Stimulated activated CD4-positive, alpha-beta T cell treated with anti-CD3 and anti-CD28 coated beads, Interleukin-12 subunit alpha, Interleukin-12 subunit beta, amount 100 ng/mL, for 4 hours (primary cell): ENCODE measurements around the gene SOBP.

Experiments used
- DNase-seq: peaks from one replicate; pipeline ENCODE4 v3.0.0-alpha.2; 2020

SOBP gene

DNA sequence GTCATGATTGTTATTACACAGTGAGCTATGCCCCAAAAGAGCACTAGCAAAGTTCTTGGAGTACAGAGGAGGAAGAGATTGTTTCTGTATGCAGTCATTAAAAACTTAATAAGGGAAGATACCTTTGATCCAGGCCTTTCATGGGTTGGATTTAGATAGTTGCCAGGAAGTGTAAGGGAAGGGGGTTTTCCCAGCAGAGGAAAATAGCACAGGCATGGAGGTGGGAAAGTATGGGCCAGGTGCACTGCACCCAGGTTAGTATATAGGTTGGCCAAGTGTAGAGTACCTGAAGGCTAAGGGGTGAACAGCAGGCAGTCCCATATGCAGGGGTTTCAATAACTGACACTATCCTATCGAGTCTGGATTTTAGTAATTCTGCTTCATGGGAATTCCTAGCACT, 101.4 kb downstream of the SOBP start:
- DNase-seq, result no peak

DNA sequence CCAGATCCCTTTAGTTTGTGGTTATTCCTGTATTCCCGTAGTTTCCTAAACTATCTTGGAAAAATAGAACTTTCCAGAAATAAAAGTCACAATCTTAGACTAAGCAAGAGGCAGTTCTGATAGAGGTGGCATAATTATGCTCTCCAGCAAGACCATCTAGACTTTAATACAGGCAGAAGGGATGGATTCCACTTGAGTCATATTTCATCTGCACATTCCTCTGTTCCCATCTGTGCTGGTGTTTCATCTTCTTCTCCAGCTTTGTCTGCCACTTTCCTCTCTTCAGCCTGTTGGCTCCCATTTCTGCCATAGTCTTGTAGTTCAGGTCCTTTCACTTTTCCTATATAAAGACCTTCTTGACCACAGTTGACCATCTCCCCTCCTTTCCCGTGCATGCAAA, 102.9 kb downstream of the SOBP start:
- DNase-seq, result no peak

- DNase-seq, result no peak
These were observed 104.8 kb downstream of the SOBP start for GRCh38 chr6:107594736-107595135.

DNA sequence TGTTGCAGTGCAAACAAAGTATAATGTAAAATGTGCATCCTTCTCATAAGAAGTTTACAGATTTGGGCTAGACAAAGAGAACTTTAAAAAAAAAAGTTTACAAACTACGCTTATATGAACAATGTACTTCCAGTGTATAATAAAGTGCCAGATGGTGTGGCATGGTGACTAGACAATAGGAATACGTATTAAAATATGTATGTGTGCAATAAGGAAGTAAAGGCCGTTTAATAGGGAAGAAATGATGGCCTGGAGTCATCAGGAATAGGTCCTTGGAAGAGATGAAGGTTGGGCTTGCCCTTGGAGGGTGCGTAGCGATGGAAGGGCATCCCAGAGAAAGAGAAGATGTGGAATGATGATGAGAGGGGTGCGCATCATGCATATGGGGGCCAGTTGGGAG, 108.2 kb downstream of the SOBP start:
- DNase-seq, result no peak

GRCh38 chr6:107599043-107599442, 109.1 kb downstream of the SOBP start:
- DNase-seq, result no peak

DNA sequence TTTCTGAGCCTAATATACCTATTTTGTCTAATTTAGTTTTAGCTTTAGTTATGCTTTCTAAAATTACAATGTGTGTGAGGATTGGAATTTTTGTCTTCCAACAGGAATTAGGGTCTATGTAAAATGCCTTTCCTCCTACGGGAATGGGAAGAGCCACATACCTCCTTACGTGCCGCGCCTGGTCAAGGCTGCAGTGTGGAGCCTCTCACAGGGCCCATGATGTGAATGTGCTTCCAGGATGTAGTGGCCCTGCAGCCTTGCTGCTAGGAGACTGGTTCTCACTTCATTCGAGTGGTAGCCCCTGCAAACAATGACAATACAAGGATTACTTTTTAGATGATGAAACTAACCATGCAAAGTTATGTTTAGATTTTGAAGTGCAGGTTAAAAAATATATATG, 110.2 kb downstream of the SOBP start:
- no peak for DNase-seq

DNA sequence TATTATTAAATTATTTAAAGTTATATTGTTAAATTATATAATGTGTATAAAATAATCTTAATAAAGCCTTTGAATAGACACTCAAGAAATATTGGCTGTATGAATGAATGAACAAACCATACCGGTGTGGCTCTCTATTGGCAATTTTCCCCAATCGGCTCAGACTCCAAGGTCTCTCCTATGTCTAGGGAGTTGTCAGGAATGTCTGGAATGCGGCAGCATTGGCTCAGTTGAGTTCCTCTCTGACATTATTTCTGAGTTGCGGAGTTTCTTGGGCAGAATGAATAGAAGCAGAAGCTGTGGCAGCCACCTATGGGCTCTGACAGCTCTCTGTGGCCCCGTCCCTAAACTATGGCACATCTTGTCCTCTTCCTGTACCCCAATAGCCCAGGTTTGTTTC, 111.0 kb downstream of the SOBP start:
- no peak for DNase-seq

- no peak for DNase-seq
These were observed 111.5 kb downstream of the SOBP start for GRCh38 chr6:107601406-107601805.

DNA sequence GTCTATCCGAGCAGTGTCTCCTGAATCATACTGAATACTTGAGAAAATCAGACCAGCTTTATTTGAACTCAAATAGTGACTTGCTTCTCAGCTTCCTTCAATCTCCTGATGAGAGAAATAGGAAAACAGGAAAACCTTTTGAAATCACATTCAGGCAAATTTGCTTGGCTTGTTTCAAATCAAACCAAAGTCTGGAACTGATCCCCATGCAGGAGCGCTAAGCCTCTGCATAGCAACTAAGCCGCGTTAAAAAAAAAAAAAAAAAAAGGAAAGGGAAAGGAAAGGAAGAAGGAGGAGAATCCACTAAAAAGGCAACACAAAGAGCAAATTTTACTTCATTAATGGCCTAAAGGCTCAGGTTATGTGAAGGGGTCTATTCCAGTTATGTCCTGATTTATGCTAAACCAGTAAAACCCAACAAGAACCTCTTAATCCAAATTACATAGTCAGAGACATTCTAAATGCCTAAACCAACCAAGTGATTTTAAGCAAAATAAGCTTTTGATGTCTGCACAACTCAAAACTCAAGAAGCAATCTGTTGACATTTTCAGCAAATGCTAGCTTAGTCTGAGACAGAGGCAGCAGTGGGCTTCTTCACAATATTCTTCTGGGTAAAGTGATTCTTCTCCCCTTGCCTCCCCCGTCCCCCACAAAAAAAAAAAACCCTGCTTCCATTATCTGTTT, 112.5 kb downstream of the SOBP start:
- DNase-seq, result no peak

DNA sequence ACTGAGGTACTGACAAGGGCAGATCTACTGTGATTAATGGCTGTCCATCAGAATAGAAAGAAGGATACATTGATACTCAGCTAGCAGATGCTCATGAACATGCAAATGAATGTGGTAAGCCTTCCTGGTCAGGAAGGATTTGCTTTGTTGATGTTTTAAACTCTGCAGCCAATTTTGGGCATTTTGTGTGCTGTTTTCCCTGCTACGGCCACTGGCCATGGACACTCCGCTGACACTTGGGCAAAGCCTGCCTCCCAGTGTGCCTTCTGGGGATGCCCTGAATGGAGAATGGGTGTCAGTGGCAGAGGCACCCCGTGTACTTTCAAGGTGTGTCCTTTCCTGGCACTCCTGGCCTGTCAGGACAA, 113.1 kb downstream of the SOBP start:
- DNase-seq, result no peak

DNA sequence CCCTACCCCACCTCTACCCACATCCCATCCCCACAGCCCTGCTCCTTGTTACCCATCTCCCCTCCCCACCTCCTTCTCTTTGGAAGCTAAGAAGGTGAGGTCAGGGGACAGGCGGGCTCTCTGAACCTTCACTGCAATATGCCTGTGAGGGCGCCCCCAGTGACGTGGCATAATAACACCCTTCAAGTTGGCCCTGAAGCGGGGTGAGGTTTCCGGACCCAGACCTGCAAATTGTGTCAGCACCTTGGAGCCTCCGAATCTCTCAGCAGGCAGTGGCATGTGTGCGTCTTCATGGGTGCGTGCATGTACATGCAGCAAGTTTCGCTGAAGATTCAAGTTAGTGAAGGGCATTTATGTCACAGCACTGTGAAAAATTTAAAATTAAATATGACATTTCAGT, 114.6 kb downstream of the SOBP start:
- no peak for DNase-seq

GRCh38 chr6:107606407-107606806, 116.5 kb downstream of the SOBP start:
- DNase-seq, result no peak

DNA sequence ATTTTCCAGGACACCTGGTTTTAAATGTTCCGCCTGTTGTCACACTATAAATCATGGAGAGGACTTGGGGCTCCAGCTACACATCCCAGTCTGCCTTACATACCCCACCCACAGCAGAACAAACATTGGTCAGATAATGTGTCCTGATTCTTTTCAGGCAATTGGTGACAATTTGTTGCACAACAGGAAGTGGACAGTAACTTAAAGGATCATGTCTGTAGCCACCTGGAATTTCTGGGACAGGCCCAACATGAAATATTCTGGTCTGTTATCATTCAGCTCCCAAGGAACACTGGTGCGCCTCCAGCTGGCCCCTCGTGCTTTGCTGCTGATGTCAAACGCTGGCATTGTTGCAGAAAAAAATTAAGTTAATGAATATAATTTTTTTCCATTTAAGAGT, 117.2 kb downstream of the SOBP start:
- no peak for DNase-seq

DNA sequence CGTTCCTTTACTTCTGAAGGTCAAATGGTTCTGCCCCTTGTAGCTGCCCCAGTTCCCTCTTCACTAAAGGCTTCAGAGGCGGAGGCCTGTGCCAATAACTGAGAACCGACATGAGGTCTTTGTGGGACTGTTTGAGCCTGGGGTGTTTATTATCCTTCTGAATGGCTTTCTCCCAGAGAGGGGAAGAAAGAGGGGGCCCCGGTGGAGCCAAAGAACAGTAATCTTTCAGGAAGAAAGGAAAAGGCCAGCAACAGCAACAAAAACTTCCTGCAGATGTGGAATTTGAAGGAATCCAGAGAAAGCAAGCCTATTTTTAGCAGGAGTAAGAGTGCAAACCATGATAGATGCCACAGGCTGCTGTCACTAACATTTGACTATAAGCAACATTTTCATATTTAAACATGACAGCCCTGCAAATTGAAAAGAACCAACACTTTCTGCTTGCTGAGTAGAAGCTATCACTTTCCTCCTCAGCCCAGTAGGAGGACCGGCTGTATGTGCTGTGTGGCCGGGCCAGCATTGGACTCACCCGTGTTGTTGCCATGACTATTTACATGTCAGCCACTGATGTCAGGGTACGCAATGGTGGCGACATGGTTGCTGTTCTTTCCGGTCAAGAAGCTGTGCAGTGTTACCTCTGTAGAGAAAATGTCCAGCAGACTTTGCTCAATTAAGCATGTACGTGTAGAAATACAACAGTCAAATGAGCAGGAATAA, 121.3 kb downstream of the SOBP start:
- no peak for DNase-seq

- DNase-seq, result no peak
These were observed 123.0 kb downstream of the SOBP start for GRCh38 chr6:107612762-107613415.

DNA sequence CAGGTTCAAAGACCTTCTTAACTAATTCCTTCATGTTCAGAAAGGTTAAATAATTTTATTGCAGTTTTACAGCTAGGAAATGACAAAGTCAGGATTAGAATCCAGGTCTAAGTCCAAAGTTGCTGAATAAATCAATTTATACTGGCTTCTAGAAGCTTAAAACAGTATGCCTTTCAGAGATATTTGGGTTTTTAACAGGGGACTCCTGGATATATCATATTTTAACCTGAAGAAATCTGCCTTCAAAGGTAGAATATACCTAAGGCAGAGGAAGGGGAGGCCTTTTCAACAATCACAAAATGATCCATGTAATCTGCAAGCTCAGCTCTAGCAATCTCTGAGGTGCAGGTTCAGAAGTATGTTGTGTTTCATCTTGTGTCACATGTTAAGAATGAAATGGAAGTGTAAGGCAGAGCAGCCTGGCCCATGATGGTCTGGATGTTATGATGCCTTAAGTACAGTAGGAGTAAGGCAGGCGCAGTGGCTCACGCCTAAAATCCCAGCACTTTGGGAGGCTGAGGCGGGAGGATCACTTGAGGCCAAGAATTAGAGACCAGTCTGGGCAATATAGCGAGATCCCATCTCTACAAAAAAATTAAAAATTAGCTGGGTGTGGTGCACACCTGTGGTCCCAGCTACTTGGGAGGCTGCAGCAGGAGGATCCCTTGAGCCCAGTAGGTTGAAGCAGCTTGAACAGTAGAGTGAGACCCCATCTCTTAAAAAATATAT, 123.9 kb downstream of the SOBP start:
- DNase-seq, result no peak

GRCh38 chr6:107614828-107615227, 124.9 kb downstream of the SOBP start:
- DNase-seq, result no peak

DNA sequence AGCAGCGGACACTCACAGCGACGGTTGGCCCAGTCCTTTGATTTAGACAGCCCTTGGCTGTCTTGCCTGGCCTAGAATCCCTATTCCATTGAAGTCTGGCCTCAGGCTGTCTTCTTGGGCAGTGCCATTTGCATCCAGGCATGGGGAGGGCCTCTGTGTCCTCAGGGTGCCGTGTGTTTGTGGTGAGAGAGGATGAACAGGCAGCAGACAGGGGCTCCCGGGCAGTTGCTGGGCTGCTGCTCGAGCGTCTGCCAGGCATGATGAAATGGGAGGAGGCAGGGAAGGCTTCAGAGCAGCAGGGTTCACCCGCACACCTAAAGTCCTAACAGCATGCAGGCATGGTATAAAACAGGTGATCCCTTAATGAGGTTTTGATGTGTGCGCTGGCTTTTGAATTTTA, 126.9 kb downstream of the SOBP start:
- no peak for DNase-seq

GRCh38 chr6:107617341-107617932, 127.5 kb downstream of the SOBP start:
- DNase-seq, result no peak

GRCh38 chr6:107618672-107619071, 128.8 kb downstream of the SOBP start:
- peak; percentile 8 for DNase-seq

- DNase-seq, result no peak
These were observed 130.8 kb downstream of the SOBP start for GRCh38 chr6:107620732-107621131.

GRCh38 chr6:107621229-107621937, 131.5 kb downstream of the SOBP start:
- DNase-seq, result no peak

DNA sequence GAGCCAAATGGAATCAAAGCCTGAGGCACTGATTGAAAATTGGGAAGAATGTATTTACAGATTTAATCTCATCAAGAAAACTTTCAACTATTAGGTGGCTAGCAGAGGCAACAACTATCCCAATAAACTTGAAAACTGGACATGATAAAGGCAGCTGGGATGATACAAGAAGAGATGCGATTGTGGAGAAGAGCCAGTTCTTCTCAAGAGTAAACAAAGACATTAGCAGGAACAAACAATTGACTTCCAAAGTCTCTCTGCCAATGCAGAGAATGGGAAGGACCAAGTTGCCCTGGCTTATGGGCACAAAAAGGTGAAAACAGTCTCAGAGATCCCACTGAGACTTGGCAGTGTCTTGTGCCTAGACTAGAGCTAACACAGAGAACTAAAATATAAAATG, 132.4 kb downstream of the SOBP start:
- no peak for DNase-seq
